ENCODE results near the gene TMUB1.

- TF ChIP-seq CTCF (IDR thresholded peaks at IDR 0.05) (no peak), ZFX (IDR thresholded peaks at IDR 0.05; ENCODE audit: borderline replicate concordance) (no peak)
Observed at GRCh38 chr7:151130741-151131157, 47.5 kb upstream of the TMUB1 start.

Data from 22Rv1 (cell line).